Fibroblast of skin of right biceps (primary cell): Measurements from ENCODE around the gene LYRM9.
"Not testable (repeated sequence)": the region's sequence is repeated elsewhere in the genome, so short reads cannot be mapped to it uniquely, and the experiment has no call there.

Source experiments
- DNase-seq: peaks from one replicate; pipeline ENCODE4 v3.0.0-alpha.2; 2013

The LYRM9 gene

DNA sequence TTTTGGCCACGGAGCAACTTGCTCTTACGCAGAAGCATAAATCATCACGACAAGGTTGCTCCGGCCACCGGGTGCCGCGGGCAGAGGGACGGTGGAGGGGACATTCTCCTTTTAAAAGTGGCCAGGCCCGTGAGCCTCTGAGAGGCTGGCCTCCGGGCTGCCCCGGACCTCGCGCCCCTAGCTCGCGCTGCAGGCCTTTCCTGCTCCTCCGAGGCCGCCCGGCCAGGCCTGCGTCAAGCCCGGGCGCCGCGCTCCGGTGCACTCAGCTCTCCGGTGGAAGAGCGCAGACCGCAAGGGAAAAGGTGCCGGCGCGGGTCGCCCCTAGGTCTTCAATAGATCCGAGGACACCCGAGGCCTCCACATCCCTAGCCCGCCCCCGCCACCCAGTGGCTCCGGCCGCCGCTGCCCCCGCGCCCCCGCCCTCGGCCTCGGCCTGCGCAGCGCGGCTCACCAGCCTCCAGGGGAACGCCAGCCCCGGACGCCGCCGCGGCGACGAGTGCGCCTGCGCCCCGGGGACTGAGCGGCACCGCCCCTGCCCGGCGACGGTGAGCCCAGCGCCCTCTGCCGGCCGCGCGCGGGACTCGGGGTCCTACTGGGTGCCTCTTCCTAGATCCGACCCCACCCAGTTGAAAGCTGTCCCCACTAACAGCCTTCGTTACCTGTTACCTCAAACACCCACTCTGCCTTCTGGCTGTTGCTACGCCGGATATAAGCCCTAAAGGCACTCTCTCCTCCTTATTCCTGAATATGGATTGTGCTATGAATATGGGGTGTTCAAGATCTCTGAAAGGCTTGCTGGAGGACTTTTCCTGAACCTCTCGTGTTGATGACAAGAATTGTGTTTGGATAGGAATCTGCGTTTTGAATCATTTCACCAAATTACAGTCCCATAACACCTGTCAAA is at the start of gene LYRM9:
Gene LYRM9, minus strand, starts transcription at position 500 of the 904 bp plus-strand sequence. CDS start 10,671 bp downstream, outside the sequence.
- DNase-seq = peak; percentile 84

GRCh38 chr17:27940503-27941428 is 47.6 kb upstream of the LYRM9 start:
- DNase-seq = no peak

GRCh38 chr17:27939474-27940465 is 46.6 kb upstream of the LYRM9 start:
- DNase-seq = no peak

GRCh38 chr17:27938864-27939263 is 45.7 kb upstream of the LYRM9 start:
- DNase-seq = no peak

- no peak for DNase-seq
Measured at GRCh38 chr17:27938241-27938640, 45.1 kb upstream of the LYRM9 start.

DNA sequence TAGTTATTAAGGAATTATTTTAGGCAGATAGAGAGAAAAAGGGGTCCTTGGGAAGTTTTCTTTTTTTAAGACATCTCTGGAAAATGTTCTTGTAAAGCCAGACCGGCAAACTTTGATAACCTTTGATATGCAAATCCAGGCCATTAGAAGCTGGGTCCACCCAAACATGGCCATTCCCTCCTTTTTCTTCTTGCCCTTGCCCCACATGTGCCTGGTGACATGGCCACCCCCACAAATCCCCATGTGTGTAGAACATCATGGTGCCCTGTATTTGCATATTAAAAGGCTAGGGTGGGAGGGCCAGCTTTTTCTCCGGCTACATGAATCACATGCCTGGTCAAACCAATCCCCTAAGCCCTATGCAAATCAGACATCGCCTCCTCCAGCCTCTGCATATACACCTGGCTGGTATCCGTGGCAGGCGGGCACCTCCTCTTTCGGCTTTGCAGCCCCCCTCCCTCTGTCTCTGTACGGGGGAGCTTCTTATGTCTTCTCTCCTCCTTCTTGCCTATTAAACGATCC is 43.9 kb upstream of the LYRM9 start:
- DNase-seq = no peak

GRCh38 chr17:27930000-27930399 is 36.8 kb upstream of the LYRM9 start:
- DNase-seq = no peak

GRCh38 chr17:27928587-27928986 is 35.4 kb upstream of the LYRM9 start:
- DNase-seq = no peak

DNA sequence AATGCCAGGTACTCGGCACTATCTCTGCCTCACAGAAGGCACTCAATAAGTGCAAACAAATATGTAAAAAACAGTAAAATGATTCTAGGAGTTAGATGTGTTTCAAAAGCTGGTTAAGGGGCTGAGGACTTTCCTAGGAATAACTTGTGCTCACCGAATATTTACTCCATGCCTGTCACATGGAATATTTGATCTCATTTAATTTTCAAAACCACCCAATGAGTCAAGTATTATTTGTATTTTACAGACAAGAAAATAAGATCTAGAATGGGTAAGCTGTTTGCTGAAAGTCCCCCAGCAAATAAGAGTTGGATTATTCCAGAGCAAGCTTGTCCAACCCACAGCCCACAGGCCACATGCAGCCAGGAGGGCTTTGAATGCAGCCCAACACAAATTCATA is 34.6 kb upstream of the LYRM9 start:
- no peak for DNase-seq

DNA sequence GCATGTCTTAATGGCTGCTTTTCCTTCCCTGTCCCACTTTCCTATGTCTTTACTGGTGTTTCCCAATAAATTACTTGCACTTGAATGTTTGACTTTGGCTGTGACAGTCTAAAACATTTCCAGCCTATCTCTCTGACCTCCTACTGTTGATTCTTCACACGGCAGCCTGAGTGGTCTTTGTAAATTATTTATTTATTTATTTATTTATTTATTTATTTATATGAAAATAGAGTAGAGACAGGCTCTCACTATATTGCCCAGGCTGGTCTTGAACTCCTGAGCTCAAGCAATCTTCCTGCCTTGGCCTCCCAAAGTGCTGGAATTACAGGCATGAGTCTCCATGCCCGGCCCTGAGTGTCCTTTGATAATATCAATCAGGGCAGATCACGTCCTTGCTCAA is 28.4 kb upstream of the LYRM9 start:
- no peak for DNase-seq

DNA sequence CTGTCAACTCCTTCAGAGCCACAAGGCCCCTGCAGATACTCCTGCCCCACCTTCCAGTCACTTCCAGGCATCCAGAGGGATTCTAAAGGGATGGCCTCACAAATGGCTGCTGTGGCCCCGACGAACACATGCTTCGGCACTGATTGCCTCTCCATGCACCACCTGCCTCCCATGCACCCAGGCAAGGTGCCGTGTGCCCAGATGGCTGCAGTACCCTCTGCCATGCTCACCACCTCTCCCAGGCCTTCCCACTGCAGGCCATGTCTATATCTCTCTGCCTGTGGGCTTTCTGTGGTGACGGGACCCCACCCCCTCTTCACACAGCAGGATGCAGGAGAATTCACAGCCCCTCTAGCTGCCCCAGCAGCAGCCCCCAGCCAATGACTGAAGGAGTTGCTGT is 27.9 kb upstream of the LYRM9 start:
- no peak for DNase-seq

DNA sequence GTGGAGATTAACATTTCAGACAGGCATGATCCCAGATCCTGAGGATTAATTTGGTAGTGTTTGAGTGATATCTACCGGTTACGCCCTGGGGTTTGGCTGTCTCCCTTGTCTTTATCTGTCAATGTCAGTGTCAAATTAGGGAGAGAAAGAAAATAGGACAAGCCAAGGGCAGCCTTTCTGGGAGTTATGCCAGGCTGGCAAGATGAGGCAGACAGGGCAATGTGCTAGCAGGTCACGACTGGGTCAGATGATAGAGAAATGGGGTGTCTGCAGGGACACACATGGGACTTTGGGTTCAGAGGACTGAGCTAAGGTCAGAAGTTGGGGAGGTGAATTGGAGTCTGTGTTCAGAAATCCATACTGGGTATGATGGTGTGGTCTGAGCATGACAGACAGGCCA is 27.4 kb upstream of the LYRM9 start:
- no peak for DNase-seq

DNA sequence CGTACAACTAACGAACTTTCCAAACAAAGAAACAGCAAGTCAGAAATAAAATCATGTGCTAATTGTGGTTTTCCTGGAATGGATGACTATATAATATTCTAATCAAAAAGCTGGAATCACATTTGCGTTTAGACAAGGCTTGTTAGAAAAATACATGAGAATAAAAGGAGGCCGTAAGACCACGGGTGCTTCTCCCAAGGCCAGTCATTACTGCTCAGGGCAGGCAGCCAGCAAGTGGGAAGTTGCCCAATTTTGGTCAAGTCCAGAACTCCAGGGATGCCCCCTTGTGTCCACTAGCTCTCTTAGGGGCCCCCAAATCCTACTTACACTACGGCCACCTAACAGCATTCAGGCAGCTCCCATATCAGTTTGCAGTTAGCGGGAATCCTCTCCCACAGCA is 25.9 kb upstream of the LYRM9 start:
- no peak for DNase-seq

DNA sequence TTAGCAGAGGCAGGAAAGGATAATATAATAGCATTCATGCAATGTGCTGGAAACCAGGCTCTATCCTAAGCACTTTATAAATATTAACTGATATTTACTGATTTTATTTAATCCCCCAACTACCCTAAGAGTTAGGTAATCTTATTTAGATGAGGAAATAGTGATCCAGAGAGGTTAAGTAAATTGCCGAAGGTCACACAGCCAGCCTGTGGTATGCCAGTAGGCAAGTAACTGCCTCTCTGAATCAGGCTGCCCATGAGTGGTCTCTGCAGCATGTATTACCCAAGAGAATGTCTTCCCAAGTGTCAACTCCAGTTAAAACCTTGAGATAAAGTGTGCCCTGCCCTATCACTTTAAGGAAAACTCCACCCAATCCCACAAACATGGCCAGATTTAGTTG is 25.3 kb upstream of the LYRM9 start:
- no peak for DNase-seq

GRCh38 chr17:27917000-27917399 is 23.8 kb upstream of the LYRM9 start:
- DNase-seq = no peak

GRCh38 chr17:27915709-27916108 is 22.5 kb upstream of the LYRM9 start:
- DNase-seq = no peak

DNA sequence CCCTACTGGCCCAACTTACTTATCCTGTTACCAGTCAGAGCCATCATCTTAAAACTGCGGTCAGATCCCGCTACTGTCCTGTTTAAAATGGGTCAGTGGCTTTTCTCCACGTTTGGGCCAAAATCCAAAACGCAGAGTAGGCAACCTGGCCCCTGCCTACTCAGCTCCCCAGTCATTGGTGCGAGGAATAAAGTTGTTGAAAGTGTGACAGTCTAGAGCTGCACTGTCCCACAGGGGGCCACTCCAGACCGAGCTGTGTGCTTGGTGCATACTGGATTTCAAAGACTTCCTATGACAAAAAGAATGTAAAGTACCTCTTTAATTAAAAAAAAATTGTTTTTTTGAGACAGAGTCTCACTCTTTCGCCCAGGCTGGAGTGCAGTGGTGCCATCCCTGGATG is 21.2 kb upstream of the LYRM9 start:
- no peak for DNase-seq

DNA sequence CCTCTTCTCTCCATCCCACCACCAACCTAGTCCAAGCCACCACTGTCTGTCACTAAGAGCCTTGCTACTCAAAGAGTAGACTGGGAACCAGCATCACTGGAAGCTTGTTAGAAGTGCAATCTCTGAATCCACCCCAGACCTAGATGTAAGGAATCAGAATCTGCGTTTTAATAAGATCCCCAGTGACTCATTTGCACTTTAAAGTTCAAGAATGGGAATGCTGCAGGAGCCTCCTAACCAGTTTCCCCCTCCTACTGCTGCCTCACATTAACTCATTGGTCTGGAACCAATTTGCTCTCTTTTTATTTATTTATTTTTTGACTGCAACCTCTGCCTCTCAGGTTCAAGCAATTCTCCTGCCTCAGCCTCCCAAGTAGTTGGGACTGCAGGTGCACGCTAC is 19.8 kb upstream of the LYRM9 start:
- no peak for DNase-seq

- not testable (repeated sequence) for DNase-seq
Measured at GRCh38 chr17:27912299-27912698, 19.1 kb upstream of the LYRM9 start.

DNA sequence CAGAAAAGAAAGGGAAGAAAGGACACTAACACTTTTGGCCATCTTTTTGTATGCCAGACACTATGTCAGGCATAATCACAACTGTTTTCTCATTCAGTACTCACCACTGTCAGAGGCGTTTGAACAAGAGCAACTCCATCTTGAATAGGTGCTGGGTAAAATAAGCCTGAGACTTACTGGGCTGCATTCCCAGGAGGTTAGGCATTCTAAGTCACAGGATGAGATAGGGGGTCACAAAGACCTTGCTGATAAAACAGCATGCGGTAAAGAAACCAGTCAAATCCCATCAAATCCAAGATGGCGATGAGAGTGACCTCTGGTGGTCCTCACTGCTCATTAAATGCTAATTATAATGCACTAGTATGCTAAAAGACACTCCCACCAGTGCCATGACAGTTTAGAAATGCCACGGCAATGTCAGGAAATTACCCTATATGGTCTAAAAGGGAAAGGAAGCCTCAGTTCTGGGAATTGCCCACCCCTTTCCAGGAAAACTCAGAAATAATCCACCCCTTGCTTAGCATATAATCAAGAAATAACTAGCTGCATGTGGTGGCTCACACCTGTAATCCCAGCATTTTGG is 14.9 kb upstream of the LYRM9 start:
- no peak for DNase-seq

DNA sequence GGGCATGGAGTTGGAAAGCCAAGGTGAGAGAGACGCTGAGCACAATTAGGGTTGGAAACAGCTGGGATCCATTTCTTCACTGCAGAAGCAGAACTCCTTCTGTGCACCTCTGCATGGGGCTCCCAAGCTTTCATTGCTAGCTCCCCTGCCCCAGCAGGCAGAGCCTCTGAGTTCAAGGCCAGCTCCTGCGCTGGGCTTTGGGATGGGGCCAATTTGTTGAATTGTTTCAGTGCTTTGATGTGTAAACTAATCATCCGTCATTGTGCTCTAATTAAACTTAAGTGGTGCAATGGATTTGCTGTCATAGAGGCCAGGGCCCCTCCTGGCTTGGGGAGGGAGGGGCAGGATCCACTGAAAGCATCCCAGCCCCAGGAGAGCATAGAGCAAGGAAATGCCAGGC is 13.5 kb upstream of the LYRM9 start:
- no peak for DNase-seq

GRCh38 chr17:27906226-27906580 is 13.0 kb upstream of the LYRM9 start:
- DNase-seq = no peak
